Amygdala (tissue), 56 donors: ENCODE data around the gene MANSC4.

Source experiments
- DNase-seq, 56 donors: peaks; one replicate each; lab custom pipeline; 2025; lab: John Stamatoyannopoulos, UW

MANSC4 gene

DNA sequence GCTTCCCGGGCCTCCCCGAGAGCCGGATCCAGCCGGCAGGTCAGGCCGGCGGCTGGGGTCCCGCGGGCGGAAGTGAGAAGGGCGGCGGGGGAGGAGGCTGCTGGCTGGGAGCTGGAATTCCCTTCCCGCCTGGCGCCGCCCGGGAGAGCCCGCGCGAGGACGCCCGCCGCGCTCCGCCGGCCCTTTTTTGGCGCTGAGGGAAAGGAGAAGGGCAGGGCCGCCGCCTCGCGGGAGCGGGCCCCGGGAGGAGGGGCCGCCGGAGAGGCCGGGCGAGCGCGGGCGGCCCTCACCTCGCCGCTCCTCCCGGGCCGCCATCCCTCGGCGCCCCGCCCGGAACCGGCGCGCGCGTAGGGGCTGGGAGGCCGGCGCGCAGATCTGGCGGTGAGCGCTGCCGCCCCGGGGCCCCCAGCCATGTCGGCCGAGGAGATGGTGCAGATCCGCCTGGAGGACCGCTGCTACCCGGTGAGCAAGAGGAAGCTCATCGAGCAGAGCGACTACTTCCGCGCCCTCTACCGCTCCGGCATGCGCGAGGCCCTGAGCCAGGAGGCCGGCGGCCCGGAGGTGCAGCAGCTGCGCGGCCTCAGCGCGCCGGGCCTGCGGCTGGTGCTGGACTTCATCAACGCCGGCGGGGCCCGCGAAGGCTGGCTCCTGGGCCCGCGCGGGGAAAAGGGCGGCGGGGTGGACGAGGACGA is at the start of gene MANSC4, which contains the start of gene KLHL42:
TSS of gene MANSC4 (minus strand) at position 317 of the 692 bp plus-strand sequence. CDS start 8,960 bp downstream, outside the sequence.
TSS of gene KLHL42 (plus strand) at position 314 of the 692 bp plus-strand sequence. CDS start at position 412, 98 bp downstream.
- DNase-seq = peak in 51 of 56 donors; percentile 16 to 86 (median 58)

DNA sequence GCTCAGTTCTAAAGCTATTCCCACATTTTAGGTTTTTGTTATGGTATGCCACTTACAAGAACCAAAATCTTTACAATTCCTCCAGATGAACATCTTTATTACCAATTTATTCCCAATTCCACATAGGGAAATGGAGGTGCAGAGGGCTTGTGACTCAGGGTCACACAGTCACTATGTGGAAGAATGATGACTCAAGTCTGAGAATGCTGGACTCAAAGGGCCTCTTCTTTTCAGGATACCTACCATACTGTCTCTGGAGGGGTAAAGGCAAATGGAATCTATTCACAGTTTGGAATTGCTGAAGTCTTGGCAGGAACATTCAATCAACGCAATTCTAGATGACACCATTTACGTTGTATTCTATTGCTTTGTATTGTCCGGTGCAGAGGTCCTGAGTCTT is 48.2 kb upstream of the MANSC4 start:
- no peak for DNase-seq

DNA sequence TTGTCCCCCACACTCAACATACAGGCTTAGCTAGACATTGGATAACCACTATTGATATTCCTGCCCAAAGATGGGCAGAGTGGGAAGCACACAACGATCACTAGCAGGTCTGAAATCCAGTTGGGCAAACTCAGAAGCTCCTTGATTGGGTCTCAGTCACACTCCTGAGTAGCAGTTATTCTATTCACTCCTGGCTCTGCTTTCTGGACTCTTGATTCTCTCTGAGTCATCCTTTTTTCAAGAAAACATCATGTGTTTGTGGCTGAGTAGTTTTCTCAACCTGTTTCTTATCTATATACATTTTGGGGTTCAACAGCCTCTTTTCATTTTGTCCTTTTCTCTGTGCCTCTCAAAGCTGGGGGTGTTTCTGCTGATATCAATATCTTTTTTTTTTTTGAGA is 46.0 kb upstream of the MANSC4 start:
- no peak for DNase-seq

DNA sequence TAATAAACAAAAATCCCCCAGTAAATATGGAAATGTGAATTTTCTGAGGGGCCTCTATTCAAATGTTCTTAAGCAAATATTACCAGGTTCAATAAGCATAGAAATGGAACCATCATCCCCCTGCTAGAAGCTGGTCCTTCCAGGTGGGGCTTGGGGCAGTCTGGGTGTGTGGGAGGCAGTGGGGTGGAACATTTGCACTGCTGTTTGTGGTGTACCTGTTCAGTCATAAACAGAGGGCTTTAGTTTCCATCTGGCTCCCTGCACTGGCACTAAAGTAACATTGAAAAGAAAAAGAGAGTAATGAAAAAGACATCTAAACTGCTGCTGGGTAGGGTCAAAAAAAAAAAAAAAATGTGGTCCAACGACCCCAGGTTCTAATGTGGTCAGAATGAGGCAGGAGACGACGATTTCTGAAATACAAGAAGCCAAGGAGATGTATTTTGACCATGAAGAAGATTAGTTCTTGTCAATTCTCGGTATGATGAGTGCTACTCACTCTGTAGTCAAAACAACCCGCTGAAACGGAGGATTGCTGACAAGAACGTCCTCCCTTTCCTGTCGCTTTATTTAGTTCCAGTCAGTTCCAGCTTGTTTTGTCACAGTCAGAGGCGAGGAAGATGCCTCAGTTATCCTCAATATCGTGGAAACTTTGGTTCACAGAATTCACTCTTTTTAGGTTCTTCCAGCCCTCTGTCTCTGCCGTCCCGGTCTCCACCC is 44.2 kb upstream of the MANSC4 start:
- no peak for DNase-seq

DNA sequence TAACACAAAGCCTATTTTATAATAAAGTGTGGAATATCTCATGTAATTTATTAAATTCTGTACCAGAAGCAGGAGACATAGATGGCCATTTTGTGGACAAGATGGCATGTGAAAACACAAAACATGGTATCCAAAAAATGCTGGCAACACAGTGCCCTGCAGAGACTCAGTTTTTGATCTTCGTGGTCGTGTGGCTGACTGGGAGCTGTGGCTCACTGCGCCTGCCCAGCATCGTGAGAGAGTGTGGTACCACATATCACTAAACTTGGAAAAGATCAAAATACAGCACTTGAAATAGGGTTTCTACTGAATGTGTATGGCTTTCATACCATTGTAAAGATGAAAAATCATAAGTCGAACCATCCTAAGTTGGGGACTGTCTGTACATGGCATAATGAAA is 43.0 kb upstream of the MANSC4 start:
- DNase-seq = no peak

DNA sequence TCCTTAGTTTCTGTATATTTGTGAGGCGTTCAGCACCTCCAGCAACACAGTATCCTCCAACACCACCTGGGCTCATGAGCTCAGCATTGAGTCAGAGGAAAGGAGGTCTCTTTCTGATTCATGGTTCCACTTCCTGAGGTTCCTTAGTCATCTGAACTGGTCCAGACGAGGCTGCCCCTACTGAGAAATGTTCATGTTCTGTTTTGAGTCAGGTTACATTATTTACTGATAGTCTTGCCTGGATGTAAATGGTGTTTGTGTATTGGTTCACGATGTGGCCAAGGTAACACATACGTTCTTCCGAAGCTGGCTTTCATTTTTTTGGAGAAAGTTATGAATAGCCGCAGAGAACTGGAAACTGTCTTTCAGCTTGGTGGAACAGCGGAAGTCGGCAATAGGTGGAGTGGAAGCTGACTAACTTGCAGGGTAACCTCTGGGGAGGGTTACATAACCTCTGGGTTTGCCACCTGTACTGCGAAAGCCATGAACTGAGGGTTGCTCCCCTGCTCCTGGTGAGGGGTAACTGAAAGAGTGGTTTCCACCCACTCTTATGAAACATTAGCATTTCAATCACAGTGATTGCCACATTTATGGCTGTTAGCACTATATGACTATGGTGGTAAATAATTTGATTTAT is 42.2 kb upstream of the MANSC4 start:
- DNase-seq = no peak

DNA sequence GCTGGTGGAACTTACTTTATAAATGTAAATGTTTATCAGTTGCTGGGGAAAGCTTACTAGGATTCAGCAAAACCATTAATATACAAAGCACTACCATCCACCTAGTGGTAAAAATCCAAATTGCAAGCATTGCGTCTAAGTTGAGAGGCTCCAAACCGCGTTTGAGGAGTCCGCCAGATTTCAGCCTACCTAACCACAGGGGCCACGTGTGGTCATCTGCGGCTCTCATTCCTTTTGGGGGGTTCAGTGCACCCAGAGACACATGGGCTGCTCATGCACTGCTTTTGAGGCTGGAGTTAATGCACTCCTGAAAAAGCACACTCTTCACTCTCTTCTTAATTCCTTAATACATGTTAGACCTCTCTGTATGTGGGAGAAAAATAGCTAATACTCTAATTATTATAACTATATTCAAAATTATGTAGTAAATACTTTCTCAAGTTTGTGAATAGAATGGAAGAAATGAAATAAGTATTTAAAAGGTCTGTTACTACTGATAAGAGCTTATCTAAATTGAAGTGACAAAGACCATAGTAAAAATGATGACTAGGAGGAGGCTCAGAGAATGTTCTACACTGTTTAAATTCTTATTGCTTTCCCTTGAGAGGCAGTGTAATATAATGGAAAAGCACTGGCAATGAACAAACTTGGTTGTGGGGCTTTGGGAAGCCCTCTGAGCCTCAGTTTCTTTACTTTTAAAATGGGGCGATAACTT is 41.4 kb upstream of the MANSC4 start:
- peak in 6 of 56 donors; percentile 4 to 71 (median 12) for DNase-seq

DNA sequence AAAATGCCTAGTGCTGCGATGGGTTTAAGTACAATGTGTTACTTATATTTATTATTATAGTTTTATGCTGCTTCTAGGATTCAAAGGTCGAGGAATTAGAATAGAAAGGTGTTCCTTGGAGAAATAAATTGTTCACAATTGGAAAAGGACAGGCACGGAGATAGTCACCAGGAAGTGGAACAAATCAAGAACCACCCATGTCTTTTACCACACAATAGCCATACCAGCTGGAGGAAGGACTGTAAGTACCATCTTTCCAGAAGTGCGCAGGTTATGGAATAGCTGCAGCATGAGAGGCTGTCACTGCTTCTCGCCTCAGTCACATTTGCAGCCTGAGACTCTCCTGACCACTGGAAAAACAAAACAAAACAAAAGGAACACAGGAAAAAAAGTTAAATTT is 40.5 kb upstream of the MANSC4 start:
- no peak for DNase-seq

DNA sequence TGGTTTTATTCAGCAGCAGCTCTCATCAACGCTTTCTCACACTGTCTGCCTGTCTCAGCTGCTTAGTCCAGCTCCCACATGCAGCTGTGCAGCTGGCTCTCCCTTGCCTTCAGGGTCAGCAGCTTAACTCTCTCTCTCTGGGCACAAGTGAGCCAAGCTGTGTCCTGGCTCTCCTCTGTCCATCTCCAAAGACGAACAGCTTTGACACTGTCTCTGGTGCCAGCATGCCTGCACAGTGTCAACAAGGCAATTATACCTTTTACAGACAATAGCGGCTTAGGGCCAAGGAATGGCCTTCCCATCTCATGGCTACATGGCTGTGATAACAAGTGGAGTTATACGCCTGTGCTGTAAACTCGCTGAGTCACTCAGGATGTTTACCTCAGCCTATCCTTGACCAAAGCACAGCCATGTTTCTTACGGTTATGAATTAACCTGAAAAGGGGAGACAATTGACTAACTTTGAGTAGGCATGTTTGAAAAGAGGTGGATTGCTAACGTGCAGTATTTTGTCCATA is 38.4 kb upstream of the MANSC4 start:
- DNase-seq = no peak

DNA sequence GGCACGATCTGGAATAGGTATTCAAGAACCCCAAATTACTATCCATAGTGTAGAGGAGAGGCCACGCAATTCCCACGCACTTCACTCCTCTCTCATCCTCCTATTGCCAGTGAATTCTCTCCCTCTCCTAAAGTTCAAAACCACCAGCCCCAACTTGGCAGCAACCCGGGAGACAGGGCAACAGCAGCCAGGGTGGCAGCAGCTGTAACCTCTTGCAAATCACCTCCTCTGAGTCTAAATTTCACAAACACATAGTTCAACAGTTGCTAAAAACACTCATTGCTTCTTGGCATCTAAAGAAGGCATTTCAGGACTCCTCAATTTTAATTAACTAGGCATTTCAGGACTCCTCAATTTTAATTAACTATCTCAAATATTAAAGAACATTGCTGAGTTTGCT is 37.7 kb upstream of the MANSC4 start:
- no peak for DNase-seq

DNA sequence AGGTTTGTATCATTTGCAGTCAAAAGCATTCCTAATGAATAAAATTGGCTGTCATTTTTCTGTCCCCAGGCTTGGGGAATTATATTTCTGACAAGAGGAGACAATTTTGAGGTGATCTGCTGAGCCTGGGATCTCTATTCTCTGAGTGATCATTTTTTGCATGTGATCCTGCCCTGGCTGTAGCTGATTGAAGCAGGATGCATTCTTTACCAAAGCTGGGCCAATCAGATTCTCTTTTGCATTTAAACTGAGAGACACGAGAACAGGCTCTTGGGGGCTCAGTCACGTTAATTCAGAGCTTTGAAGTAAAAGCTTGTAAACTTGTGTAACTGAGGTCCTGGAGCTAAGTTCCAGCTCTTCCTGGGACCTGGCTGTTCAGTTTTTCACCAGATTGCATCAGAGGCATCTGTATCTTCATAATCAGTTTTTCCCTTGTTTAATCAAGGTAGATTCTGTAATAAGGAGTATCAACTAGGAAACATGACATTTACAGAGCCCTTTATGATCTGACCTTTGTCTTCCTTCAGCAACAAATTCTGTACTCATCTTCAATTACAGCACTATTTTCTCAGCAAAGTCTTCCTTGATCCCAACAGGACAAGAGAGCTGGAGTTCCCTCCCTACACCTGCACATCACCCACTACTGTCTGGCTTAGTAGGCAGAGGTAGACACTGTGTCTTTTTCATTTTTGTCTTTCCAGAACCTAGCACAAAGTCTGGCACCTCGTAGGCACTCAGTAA is 35.0 kb upstream of the MANSC4 start:
- DNase-seq = no peak

DNA sequence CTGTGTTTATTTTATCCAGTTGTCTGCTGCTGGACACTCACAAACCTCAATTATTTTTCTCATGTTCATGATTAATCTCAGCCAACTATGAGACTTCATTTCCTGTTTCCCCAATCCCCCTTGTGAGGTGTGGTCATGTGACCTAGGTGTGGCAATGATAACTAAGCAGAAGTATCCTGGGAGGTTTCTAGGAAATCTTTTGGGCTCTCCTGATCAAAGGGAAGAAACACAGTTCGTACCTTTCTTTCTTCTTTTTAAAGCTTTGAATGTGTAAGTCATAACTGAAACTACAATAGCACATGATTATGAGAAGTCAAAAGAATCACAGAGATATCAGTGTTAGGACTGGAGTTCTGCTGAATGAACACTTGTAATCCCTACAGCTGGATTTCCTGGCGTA is 34.4 kb upstream of the MANSC4 start:
- no peak for DNase-seq

DNA sequence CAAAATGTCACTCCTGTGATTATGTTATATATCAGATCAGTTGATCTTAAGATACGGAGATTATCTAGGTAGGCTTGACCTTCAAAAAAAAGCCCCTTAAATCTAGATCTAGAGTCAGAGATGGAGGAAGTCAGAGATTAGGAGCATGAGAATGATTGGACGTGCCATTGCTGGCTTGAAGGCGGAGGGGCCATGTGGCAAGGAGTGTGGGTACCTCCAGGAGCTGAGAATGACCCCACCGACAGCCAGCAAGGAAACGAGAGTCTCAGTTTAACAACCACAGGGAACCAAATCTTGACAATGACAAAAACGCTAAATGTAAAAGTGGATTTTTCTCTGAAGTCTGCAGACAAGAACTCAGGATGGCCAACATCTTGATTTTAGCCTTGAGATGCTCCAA is 32.5 kb upstream of the MANSC4 start:
- DNase-seq = no peak

DNA sequence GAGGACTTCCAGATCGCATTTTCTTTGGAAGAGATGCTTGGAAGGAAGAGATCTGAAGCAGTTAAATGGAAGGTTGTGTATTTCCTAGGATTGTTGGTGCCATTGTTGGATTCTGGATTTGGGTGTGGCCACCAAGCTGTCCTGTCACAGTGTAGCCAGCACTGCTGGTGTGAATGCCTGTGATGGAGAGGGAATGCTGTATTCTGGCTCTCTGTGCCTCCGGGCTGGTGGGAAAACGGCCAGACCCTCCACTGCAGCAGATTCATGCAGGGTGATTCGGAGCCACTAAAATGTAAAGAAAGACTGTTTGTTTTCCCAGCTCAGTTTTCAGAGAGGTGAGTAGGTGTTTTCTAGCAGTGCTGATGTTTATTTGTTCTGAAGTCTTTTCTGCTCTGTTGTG is 30.7 kb upstream of the MANSC4 start:
- DNase-seq = no peak

DNA sequence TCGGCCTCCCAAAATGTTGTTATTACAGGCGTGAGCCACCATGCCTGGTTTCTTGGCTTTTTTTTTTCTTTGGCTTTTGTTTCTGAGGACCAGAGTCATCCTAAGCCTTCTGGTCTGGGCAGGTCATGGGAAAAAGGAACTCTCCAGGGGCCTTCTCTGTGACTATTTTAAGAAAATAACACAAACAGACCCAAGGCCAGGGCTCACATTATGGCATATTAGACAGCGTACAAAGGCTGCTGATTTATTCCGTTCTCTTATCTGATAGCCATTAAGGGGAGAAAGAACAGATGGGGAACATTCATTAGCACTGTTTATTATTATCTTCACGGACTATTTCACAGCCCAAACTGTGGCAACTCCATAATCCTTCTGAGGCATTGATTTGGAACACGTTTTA is 28.8 kb upstream of the MANSC4 start:
- DNase-seq = no peak

DNA sequence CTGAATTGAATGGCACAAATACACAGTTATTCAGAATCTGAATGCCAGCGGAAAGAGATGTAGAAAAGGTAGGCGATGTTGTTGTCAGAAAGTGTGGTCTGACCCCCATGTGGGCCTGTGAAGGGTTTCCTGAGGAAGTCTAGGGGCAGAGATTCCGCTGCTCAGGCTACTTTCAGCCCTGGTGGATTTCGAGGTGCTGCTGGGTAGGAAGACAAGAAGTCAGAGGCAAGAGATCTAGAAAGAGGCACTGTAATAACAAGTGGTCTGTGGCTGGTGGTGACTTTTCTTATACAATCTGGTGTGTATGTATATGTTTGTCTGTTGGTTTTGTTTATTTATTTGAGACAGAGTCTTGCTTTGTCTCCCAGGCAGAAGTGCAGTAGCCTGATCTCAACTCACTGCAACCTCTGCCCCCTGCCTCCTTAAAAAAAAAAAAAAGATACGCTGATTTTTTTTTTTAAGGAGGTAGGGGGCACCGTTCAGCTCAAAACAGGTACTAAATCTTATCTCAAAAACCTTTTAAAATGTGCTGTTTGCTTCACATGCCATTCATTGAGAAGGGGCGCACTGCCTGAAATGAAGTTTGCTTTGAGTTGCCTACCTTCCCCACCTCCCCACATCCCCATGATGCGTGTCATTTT is 27.1 kb upstream of the MANSC4 start:
- DNase-seq = no peak

DNA sequence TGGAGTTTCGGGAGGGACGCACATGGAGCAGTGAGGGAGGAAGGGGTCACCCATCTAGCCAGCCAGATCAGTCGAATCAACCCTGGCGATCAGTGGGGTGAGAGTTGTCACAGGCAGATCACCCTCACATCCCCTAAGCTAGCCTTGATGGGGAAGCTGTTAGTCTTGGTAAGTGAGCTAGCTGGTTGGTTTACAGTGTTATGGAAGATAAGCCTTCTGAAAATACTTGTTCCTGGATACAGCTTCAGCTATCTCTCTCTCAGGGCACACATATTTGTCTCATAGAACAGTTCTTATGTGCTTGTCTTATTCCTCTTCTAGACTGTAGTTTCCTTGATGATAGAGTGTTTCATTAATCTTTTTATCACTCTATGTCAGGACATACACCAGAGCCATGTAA is 26.2 kb upstream of the MANSC4 start:
- DNase-seq = no peak

DNA sequence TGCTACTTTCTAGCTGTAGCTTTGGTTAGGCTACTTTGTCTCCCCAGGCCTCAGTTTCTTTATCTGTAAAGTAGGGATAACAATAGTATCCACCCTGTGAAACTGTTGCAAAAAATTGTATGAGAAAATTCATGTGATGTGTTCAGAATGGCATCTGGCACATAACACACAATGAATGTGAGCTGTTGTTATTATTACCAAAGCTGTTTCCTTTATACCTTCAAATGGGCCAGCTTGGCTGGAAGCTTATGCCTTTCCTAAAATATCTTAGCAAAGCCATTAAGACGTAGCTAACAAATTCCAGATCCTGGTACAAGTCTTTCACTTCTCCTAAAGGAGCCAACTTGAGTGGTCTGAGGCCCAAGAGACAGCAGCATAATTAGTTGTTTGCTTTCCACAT is 25.2 kb upstream of the MANSC4 start:
- DNase-seq = no peak

DNA sequence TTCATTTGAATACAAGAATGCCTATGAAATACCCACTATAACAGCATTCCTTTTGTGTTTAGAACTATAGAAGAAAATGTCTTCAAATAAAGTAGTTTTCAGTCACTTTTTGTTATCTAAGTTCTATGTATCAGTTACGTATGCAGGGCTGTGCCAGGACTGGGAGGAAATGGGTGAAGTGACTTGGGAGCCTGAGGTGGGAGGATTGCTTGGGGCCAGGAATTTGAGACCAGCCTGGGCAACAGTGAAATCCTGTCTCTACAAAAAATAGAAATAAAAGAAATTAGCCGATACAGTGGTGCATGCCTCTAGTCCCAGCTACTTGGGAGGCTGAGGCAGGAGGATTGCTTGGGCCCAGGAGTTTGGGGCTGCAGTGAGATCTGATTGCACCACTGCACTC is 22.9 kb upstream of the MANSC4 start:
- DNase-seq = no peak

DNA sequence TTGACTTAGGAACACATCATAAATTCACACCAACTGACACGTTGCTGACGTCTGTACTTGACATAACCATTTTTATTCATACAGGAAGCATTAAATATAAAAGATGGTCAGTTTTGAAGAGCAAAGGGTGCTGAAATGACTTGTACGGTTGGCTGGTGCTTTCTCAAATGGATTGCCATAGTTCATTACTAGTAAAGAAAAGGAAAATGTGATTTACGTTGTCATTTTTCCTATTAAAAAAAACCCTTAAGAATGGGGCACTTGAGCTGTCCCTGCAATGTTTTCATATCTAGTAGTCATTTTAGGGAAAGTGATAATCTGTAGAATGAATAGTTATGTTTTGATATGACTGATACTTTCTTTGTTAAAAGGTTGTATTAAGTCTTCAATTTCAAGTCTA is 22.5 kb upstream of the MANSC4 start:
- no peak for DNase-seq
